ENCODE measurements around the gene XRCC4.
"Not testable (repeated sequence)": the region's sequence is repeated elsewhere in the genome, so short reads cannot be mapped to it uniquely, and the experiment has no call there.

Gene XRCC4

GRCh38 chr5:83283761-83284160 lies 206.4 kb downstream of the XRCC4 start:
- DNase-seq = no peak

GRCh38 chr5:83285661-83286398 lies 208.5 kb downstream of the XRCC4 start:
- DNase-seq = no peak

- DNase-seq = no peak
These were observed 216.9 kb downstream of the XRCC4 start for GRCh38 chr5:83294246-83294645.

- DNase-seq = no peak
These were observed 222.0 kb downstream of the XRCC4 start for GRCh38 chr5:83299353-83299752.

GRCh38 chr5:83306572-83307241 lies 229.4 kb downstream of the XRCC4 start:
- DNase-seq = no peak

- no peak for DNase-seq
These were observed 235.3 kb downstream of the XRCC4 start for GRCh38 chr5:83312663-83313062.

- DNase-seq = no peak
These were observed 236.1 kb downstream of the XRCC4 start for GRCh38 chr5:83313436-83313835.

GRCh38 chr5:83321483-83322055 lies 244.2 kb downstream of the XRCC4 start:
- DNase-seq = no peak

- DNase-seq = no peak
These were observed 245.1 kb downstream of the XRCC4 start for GRCh38 chr5:83322273-83322924.

GRCh38 chr5:83323557-83324180 lies 246.3 kb downstream of the XRCC4 start:
- DNase-seq = no peak

GRCh38 chr5:83331842-83332241 lies 254.5 kb downstream of the XRCC4 start:
- no peak for DNase-seq

- DNase-seq = no peak
These were observed 260.2 kb downstream of the XRCC4 start for GRCh38 chr5:83337453-83338035.

GRCh38 chr5:83340511-83340918 lies 263.2 kb downstream of the XRCC4 start:
- no peak for DNase-seq

- DNase-seq = no peak
These were observed 264.5 kb downstream of the XRCC4 start for GRCh38 chr5:83341815-83342334.

GRCh38 chr5:83342465-83342864 lies 265.1 kb downstream of the XRCC4 start:
- no peak for DNase-seq

- no peak for DNase-seq
These were observed 266.0 kb downstream of the XRCC4 start for GRCh38 chr5:83343299-83343698.

- DNase-seq = no peak
These were observed 268.1 kb downstream of the XRCC4 start for GRCh38 chr5:83345423-83345822.

GRCh38 chr5:83348281-83348780 lies 271.0 kb downstream of the XRCC4 start:
- no peak for DNase-seq

- no peak for DNase-seq
These were observed 275.9 kb downstream of the XRCC4 start for GRCh38 chr5:83353231-83353630.

GRCh38 chr5:83353774-83354173 lies 276.4 kb downstream of the XRCC4 start:
- DNase-seq = no peak

- DNase-seq = no peak
These were observed 277.6 kb downstream of the XRCC4 start for GRCh38 chr5:83354958-83355357.

- not testable (repeated sequence) for DNase-seq
These were observed 278.2 kb downstream of the XRCC4 start for GRCh38 chr5:83355482-83356014.
